OCI-LY3 (cell line): Measurements from ENCODE around the gene NPC2.

ENCODE experiments used
- CTCF ChIP-seq: fragments of 200-600, 300-600 bp; sonication (generic); IDR thresholded peaks from 2 replicates; pipeline ENCODE4 v1.5.1; 2014; ENCODE audit warnings: antibody characterized with exemption, low read length, low read depth
- EZH2phosphoT487 ChIP-seq: fragments of 200-600 bp; shearing (Covaris generic); IDR thresholded peaks from 2 replicates; pipeline ENCODE4 v1.6.1; 2018; ENCODE audit warnings: antibody characterized with exemption, mixed run types, low read depth

- TF ChIP-seq CTCF = no peak
- TF ChIP-seq EZH2phosphoT487 = no peak
These were observed 23.3 kb downstream of the NPC2 start for GRCh38 chr14:74469548-74470518.
